GM21786 (cell line): Measurements from ENCODE around the gene TOMM20.
A peak's percentile ranks its signal among the peaks of the same experiment; 100 is the strongest.
"Not testable (repeated sequence)": the region's sequence is repeated elsewhere in the genome, so short reads cannot be mapped to it uniquely, and the experiment has no call there.

ENCODE experiments used
- ATAC-seq: cut with Tn5 transposase; IDR thresholded peaks from one replicate; pipeline ENCODE4 v1.9.1; 2021; ENCODE audit not compliant: unreplicated experiment

TOMM20 gene

DNA sequence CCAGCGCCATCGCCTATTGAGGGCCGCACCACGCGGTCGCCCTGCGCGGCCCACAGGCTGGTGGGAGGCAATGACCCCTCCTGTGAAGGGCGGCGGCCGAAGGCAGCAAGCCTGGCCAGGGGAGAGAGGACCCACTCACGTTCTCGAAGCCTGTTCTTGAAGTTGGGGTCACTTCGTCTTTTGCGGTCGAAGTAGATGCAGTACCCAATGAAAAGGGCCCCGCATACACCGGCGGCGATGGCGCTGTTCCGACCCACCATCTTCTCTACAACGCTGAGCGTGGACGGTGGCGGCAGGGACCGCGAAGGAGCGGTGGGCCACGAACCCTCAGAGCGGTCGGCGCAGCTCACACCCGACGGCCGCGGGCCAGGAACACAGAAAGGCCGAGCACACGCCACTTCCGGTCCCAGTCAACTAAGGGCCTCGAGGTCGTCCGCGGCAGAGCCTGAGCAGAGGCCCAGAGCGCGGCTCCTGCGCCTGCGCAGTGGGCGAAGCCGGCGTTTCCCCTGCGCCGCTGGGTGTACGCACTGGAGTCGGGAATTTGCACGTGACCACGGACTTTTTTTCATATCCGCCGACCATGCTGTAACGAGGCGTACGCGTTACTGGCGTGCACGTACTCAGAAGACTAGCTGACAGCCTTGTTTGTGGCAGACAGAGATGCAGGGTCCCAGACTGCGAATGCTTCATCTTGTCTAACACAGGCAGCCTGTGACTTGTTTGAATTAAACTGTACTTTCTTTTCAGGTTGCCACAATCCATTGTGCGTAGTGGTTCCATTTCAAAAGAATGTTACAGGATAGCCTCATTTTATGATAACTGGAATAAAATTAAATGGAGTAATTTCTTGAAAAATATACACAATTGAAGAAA is at the start of gene TOMM20:
TSS of gene TOMM20 (minus strand) at position 382 of the 873 bp plus-strand sequence. CDS start at position 260, 122 bp downstream.
- peak; percentile 96 for ATAC-seq

DNA sequence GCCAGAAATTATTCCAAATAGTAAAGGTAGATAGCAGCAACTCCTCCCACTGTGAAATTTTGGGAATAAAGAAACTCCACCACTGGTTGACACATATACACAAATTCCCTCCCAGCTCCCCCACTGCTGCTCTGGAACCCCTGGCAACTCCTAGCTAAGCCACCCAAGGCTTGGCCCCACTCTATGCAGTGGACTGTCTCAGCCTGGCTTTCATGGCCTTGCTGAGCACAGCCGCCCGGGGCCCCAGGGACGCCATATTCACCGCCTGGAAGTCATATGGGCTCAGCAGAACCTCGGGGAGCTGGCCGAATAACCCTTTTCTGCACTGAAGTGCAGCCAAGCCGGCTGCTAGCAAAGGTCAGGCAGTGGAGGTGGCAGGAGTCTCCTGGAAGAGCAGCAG is 47.8 kb upstream of the TOMM20 start:
- no peak for ATAC-seq

DNA sequence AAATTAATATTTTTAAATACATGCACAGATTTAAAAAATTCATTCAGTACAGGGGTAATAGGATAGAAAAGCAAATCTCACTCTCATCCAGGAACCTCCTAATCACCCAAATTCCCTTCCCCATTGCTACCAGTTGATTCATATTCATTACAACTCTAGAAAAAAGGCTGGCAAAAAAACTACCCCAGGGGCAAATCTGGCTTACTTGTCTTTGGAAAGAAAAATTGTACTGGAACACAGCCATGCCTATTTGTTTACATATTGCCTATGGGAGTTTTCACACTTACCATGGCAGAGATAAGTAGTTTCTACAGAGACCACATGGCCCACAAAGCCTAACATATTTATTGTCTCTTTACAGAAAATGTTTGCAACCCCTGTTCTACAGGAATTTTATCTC is 41.3 kb upstream of the TOMM20 start:
- no peak for ATAC-seq

DNA sequence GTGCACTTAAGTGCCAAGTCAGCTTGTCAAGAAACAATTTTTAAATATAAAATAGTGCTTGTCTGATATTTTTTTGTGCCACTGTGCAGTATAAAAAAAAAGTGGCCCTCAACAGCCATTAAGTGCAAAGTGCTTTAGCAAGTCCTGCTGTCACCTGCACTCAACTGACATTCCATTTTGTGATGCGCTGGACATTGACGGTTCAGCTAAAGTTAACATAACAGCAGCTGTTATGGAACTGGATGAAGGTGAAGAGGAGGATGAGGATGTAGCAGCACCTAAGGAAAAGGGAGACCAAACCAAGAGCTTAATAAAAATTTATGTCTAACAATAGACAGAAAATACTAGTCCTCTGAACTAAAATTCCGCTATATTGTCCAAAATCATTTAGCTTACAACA is 39.7 kb upstream of the TOMM20 start:
- ATAC-seq = no peak

DNA sequence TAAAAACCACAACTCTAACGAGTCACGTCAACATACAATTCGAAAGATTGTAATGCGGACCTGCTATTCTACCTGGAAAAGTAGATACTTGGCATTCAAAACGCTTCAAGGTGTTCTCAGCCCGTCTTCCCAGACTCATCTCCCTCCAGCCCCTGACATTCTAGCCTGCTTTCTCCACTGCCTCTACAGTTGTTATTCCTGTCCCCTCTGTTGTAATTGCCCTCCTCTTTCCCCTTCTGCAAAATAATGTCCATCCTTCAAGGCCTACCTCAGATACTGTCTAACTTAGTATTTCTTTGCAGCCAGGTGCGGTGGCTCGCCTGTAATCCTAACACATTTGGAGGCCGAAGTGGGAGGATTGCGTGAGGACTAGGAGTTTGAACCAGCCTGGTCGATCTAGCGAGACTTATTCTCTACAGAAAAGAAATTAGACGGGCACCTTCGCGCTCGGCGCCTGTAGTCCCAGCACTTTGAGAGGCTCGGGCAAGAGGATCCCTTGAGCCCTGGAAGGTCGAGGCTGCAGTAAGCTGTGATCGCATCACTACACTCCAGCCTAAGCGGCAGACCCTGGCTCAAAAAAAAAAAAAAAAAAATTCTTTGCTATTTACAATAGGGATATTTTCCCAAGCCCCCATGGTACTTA is 33.2 kb upstream of the TOMM20 start:
- no peak for ATAC-seq

DNA sequence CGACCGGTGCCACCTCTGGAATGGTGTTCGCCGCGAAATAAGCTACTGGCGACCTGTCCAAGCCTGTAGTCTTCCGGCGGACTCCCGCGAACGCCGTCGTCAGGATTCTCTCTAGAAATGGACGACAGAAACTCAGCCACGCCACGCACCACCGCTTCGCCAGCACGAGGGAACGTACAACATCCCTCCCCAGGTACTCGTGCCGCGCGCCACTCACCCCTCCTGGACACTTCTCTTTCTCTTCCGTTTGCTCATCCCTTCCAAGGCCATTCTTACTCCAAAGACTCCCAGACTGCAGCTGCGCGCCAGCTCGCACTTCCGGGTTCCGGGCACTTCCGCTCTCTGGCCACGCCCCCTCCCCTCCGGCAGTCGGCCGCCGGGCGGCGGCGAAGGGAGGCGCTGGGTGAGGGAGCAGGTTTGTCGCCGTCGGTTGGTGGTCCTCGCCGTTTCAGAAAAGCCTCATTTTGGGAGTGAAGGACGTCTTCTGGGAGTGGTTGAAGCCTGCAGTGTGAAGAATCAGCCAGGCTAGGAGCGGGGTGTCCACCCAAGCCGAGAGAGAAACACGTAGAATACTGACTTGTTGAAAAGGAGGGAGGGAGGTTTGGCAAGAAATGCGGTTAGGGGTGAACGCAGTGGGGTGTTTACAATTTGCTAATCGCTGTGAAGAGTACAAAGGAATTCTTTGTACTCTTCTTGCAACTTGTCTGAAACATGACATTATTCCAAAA is 32.5 kb upstream of the TOMM20 start, which contains the start of gene RBM34:
TSS of gene RBM34 (minus strand) at position 294 of the 728 bp plus-strand sequence. CDS start at position 270, 24 bp downstream.
- peak; percentile 94 for ATAC-seq

DNA sequence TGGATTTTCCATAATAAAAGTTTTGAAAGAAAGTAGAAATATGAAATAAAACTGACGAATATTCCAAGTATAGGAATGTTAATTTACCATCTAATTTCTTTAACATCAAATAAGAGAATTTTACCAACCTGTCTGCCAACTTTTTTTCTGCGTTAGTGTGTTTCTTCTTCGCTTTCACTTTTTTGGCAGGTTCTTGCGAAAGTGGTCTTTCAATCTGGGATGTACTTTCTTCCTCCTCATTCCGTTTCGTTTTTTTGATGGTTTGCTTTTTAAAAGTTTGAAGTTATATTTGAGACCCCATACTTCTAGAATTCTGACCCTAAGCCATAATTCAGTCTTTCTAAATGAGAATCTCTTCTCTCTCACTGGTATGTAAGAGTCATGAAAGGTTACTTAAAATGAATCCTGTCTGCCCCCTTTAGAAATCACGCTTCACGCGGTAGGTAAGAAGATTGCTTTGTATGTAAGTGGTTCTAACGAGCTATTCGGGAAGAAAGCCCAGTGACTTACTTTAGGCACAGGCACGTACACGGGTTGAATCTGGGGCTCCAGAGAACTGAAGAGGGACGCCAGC is 31.8 kb upstream of the TOMM20 start:
- peak; percentile 34 for ATAC-seq

DNA sequence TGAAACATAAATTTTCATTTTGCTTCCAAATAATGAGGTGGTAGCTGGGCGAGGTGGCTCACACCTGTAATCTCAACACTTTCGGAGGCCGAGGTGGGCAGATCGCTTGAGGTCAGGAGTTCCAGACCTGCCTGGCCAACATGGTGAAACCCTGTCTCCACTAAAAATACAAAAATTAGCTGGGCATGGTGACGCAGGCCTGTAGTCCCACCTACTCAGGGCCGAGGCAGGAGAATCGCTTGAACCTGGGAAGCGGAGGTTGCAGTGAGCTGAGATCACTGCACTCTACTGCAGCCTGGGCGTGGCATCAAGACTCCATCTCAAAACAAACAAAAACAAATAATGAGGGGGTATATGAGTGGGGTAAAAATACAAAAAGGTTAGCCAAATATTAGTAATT is 31.3 kb upstream of the TOMM20 start:
- not testable (repeated sequence) for ATAC-seq

DNA sequence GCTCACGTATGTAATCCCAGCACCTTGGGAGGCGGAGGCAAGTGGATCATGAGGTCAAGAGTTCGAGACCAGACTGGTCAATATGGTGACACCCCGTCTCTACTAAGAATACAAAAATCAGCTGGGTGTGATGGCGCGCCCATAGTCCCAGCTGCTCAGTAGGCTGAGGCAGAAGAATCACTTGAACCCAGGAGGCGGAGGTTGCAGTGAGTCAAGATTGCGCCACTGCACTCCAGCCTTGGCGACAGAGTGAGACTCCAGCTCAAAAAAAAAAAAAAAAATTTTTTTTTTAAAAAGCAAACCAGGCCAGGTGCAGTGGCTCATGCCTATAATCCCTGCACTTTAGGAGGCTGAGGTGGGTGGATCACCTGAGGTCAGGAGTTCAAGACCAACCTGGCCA is 30.6 kb upstream of the TOMM20 start:
- not testable (repeated sequence) for ATAC-seq

DNA sequence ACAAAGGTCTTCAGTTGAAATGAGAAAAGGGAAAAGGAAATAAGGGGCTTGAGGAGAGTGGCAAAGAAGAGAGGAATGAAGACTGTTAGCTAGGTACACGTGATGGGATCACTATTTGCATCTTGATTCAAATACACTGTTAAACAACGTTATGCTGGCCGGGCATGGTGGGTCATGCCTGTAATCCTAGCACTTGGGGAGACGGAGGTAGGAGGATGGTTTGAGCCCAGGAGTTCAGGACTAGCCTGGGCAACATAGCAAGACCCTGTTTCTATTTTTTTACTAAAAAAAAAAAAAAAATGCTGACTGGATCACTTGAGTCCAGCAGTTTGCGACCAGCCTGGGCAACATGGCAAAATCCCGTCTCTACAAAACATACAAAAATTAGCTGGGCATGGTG is 30.0 kb upstream of the TOMM20 start:
- no peak for ATAC-seq

DNA sequence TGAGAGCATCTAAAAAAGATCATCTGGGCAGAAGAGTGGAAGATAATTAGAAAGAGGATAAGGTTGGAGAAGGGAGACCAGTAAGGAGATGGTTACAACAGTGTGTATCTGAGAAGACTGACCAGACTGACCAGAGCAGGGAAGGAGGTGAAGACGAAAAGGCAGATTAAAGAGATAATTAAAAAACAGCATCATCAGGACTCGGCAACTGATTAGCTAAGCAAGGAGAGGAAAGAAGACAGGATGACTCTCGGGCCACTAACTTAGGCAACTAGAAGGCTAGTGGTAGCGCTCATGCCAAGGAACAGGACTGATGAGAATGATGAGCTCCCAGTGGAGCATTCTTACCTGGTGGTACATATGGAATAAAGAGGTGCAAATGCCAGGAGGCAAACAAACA is 28.5 kb upstream of the TOMM20 start:
- ATAC-seq = no peak

DNA sequence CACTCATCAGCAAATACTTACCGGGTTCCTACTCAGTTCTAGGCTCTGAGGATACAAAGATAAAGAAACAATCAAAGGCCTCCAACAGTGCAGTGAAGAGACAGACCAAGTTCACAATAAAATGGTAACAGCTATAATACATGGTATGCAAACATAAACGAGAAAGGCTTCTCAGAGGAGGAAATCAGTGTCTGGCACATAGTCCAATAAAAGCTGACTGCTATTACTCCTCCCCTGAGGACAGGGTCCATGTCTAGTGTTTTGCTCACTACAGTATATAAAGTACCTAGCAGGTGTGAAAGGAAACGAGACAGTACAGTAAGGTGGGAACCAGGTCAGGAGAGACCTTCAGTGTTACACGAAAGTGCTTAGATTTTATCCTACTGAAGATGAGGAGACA is 28.1 kb upstream of the TOMM20 start:
- no peak for ATAC-seq

DNA sequence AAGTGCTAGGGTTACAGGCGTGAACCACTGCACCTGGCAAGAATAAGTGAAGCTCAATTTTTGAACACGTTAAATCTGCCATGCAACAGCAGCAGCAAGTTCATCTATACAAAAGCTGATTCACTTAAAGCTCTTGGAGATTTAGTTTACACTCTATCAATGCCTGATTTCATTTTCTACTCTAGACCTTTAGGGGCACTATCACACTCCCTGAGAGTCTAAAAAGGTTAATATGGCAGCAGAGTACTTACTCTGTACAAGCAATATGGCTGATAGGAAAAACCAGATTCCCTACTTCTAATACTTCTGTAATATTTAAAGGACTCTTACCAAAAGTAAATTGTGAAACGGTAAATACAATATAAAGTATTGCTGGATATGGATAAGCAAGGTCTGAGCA is 27.6 kb upstream of the TOMM20 start:
- ATAC-seq = no peak

DNA sequence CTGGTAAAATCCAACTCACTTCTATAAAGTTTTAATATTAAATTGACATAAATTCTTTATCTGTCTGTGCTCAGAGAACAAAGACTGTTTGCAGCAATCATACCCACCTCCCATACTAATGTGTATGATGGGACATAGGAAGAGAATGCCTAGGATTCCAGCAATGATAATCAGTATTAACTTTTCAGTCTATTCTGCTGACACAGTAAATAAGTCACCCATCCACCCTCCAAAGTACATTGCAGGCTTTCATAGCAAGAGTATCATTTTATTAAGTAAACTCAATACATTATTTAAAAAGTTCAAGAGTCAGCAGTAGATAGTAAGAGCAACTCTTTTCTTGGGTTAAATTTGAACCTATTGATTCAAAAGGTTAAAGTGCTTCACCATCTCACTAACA is 23.6 kb upstream of the TOMM20 start:
- no peak for ATAC-seq

DNA sequence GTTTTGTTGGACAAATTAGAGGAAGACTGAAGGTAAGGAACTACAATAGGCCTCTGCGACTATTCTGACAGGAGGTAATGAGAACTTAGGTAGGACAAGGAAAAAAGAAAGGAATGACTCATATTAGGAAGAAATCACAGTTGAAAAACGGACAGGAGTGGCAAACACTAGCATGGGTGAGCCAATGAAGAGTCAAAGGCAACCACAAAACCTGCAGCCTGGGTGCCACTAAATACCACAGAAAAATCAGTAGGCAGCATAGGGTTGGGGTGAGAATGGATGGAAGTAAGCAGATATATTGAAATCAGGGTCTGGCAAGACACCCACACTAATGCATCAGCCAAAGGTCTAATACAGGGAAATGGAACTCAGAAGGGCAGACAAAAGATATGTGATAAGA is 22.4 kb upstream of the TOMM20 start:
- no peak for ATAC-seq

DNA sequence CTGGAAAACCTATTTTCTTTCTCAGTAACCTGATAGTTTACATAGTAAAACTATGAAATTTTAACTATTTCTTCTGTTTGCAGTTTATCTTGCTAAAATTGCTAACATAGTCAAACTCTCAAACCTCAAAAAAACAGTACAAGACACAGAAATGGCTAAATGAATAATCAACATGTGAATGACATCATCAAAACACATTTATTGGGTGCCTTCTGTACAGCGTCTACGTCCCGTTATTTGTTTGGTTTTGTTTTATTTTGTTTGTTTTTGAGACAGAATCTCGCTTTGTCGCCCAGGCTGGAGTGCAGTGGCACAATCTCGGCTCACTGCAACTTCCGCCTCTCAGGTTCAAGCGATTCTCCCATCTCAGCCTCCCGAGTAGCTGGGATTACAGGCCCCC is 21.2 kb upstream of the TOMM20 start:
- ATAC-seq = no peak

DNA sequence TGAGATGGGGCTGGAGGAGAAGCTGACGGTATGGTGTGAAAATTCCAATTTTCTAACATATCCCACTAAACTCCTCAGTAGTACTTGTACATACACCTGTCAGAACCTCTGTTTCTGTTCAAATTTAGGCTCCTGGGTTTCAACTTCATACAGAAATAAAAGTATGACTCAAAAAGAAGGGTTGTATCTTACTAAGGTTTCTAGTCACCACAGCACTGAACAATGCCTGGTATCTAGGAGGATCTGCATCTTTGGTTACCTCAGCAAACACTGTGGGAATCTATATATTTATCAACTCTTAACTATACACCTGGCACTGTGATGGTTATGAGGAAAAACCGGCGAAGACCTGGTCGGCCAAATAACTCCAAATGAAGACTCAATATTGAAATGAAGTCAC is 18.6 kb upstream of the TOMM20 start:
- ATAC-seq = no peak

DNA sequence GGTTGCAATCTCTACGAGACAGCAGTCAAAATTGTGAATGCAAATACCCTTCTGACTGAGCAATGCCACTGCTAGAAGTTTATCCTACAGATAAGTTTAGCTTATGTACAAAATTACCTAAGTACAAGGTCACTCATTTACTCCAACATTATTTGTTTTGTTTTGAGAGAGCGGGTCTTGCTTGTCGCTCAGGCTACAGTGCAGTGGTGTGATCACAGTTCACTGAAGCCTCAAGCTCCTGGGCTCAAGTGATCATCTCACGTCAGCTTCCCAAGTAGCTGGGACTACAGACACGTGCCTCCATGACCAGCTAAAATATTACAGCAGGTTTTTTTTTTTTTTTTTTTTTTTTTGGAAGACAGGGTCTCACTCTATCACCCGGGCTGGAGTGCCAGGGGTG is 17.0 kb upstream of the TOMM20 start:
- no peak for ATAC-seq

DNA sequence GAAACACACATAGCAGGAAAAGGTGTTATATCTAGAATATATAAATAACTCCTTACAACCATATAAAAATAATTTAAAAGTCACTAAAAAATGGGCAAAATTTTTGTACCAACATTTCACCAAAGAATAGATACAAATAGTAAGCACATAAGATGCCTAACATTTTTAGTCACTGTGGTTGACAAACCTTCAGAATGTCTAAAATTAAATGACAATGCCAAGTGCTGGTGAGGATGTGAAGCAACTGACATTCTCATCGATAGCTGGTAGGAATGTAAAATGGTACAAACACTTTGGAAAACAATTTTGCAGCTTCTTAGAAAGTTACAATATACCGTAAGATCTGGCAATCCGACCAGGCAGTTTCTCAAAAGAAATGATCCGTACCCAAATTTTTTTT is 14.4 kb upstream of the TOMM20 start:
- no peak for ATAC-seq

DNA sequence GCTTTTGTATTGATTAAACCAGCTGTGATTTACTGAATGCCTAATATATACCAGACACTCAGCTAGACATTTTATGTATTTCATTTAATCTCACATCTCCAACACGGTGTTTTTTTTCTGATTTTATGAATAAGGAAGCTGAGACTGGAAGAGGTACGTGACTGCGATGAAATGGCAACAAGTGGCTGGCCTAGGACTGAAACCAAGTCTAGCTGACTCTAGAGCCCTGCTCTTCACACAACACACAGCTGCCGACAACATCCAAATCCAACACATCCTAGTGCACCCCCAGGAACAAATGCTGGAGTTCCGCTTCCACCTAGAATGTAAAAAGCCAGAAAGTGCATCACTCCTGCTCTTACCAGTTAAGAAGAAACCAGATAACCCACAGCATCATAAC is 10.7 kb upstream of the TOMM20 start:
- no peak for ATAC-seq

DNA sequence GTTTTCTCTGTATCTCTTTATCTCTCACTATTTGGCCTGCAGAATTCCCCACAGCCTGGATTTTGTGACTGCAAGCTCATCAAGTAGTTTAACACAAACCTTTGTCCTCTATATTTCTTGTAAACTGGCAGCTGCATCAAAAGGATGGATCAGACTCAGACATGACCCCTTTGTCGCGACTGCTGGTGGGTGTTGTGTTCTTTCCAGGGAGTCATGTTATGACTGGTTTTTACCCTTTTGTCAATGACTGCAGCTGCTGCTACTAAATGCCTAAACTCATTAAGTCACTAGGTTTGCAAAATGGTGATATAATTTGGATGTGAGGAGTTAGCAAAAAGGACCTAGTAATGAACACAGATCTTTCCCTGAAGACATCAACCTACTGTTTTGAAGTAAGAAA is 10.2 kb upstream of the TOMM20 start:
- no peak for ATAC-seq
